H1 (cell line): Measurements from ENCODE around the gene PPM1F. TPM values are rescaled to one million over a fixed set of nuclear protein-coding genes. Genes with fewer than 3 reads are reported as not detected.

Experiments used
- CREB1 ChIP-seq: IDR thresholded peaks from 2 replicates; pipeline ENCODE4 v1.6.1; 2012; ENCODE audit warnings: inconsistent platforms
- NRF1 ChIP-seq: IDR thresholded peaks from 2 replicates; pipeline ENCODE4 v1.6.1; 2011; ENCODE audit warnings: mild to moderate bottlenecking, low read depth, low read length, improper control_type of control experiment
- SP1 ChIP-seq: IDR thresholded peaks from 2 replicates; pipeline ENCODE4 v1.6.1; 2011; ENCODE audit warnings: low read depth, low read length
- SUZ12 ChIP-seq: fragments of 200-600 bp; sonication (generic); IDR thresholded peaks from 2 replicates; pipeline ENCODE4 v1.6.1; 2012; ENCODE audit warnings: mild to moderate bottlenecking, inconsistent platforms, low read length, moderate library complexity, mixed read lengths
- TBP ChIP-seq: IDR thresholded peaks from 2 replicates; pipeline ENCODE4 v1.6.1; 2011; ENCODE audit warnings: low read depth, low read length, improper control_type of control experiment
- polyA plus RNA-seq, 7 experiments: library from polyadenylated mRNA; depleted of rRNA in 3 of 7; stranded (reverse) in 5 of 7; unstranded in 2 of 7; fragments of >200 nt in 5 of 7; fragments of 200-250 nt in 2 of 7; gene quantifications; 1 replicate in 5 of 7; 2 replicates in 1 of 7; 4 replicates in 1 of 7; pipeline versions ENCODE4 v1.2.1 to v1.2.3, GENCODE V29; 2011 to 2013; ENCODE audit warnings: missing spikeins in 2 of 7, mixed read lengths in 2 of 7
- total RNA-seq: library from RNA; stranded (reverse); fragmentation: NEBNext Ultra II Directional; extraction: Animal tissue kit (Norgen Biotek cat#: 25700); gene quantifications from 2 replicates; pipeline ENCODE4 v1.2.1, GENCODE V29; 2021
- TF ChIP-seq, protein P1 (sequence below): IDR thresholded peaks from 2 replicates; pipeline ENCODE4 v1.6.1; 2011; ENCODE audit warnings: low read depth, mild to moderate bottlenecking, low read length; ENCODE audit not compliant: insufficient read depth

Gene PPM1F
- total and polyA plus RNA-seq, 2 of the 8 experiments (the other 6 are each of a cell fraction or from before 2014, with no cell fraction given), result 12.4 to 22.8 TPM

DNA sequence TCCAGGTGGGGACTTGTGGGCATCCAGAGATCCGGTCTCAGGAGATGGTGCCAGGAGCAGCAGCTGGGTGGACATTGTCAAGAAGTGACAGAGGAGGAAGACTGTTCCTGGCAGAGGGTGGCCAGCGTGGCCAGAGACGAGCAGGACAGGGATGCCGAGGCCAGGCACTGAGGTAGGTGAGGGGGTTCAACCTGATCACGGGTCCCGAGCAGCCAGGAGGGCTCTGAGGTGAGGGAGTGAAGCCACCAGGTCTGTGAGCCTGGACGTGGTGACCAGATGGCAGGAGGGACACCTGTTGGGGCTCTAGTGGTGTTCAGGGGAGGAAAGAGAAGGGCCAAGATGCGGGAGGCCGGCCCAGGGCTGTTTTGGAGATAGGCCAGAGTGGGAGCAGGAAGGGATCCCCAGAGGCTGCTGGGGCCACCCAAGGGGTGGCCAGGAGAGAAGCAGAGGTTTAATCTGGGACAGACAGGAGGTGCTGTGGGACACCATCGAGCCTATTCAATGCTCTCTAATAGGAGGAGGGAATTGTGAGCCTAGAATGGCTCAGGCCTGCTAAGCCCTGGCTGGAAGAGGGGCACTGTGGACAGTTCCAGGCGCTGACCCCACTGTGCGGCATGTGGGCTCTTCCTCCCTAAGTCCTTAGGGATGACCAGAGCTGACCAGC is 6.3 kb downstream of the PPM1F start (continued):
- TF ChIP-seq, protein P1, sequence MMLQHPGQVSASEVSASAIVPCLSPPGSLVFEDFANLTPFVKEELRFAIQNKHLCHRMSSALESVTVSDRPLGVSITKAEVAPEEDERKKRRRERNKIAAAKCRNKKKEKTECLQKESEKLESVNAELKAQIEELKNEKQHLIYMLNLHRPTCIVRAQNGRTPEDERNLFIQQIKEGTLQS, result no peak
- TF ChIP-seq SUZ12, result no peak
- no peak for TF ChIP-seq CREB1
- TF ChIP-seq SP1, result no peak
- TF ChIP-seq TBP, result no peak
- TF ChIP-seq NRF1, result no peak
